GM19324 (cell line): ENCODE data around the gene RPS16.

Experiments
- ATAC-seq: cut with Tn5 transposase; IDR thresholded peaks from one replicate; pipeline ENCODE4 v1.9.1; 2021; ENCODE audit warnings: mild to moderate bottlenecking, moderate library complexity; ENCODE audit not compliant: unreplicated experiment, low FRiP score

Gene RPS16

DNA sequence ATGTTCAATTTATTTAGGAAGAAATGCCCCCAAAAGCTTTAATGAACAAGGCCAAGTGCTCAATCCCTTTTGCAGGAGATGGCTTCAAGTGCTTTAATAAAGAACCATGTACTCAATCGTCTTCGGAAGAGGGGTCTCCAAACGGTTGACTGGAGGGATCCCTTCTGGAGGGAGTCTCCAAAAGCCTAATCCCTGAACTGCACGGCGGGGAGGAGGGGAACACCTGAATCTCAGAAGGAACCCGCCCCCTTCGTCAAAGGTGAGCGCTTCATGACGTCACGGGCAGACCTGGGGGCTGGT lies 45.3 kb downstream of the RPS16 start:
- ATAC-seq, result no peak

DNA sequence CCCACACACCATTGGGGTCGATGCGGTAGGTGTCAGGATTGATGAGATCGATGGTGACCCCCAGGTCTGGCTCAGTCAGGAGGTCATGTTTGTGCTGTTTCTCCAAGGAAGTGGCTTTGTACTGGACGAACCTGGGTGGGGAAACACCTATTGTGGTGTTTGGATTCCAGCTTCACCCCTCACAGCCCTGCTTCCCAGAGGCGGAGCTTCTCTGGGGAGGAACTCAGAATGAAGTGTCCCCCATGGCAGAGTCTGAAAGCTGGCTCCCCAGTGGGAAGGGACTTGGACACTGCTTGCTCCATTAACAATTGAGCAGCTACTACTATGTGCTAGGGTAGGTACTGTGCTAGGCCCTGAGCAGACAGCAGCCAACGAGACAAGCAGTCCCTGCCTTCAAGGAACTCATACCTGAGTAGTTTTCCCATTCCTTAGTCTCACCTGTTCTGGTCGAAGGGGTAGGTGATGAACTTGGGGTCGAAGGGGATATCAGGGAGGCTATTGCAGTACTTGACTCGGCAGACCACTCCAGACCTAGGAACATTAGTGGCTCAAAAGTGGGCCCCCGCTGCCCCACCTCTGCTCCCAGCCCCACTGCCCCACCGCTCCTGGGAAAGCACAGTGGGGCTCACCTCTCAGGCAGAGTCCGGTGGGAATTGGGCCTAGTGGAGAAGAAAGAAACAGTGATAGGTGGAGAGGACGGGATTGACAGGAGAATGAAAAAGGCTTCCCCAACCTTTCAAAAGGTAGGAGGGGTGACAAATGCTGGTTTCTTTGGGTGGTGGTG lies 45.9 kb downstream of the RPS16 start:
- ATAC-seq, result no peak

DNA sequence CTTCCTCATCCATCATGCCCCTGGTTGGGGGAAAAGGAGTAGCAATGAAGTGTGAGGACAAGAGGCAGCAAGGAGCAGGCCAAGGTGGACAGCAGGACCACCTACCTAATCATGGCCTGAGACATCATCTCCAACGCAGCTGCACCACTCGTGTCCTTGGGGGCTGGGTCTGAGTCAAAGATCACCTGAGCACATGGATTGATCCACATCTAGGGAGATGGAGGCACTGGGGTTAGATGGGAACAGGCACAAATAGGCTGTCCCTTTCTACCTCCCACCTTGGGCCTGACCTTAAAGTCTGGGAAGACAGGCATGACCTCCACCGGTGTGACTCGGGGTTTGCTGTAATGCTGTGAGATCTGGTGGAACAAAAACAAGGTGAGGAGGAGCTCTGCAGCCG lies 47.1 kb downstream of the RPS16 start:
- ATAC-seq, result no peak

DNA sequence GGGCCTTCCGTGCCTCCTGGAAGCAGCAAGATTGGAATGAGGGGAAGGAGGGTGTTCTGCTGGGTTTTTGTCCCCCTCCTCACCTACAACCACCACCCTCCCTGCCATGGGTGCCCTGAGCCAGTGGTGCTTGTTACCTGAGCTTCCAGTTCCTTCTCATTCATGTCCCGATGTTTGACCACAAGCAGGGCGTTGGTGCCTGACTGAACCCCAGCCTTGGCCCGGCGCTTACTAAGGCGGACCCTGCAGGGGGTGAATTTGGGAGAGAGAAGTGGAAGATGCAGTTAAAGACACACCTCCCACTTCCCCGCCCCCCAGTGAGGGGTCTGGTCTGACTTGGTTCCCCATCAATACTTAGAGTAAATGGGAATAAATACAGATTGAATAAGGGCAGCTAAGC lies 49.2 kb downstream of the RPS16 start:
- no peak for ATAC-seq

DNA sequence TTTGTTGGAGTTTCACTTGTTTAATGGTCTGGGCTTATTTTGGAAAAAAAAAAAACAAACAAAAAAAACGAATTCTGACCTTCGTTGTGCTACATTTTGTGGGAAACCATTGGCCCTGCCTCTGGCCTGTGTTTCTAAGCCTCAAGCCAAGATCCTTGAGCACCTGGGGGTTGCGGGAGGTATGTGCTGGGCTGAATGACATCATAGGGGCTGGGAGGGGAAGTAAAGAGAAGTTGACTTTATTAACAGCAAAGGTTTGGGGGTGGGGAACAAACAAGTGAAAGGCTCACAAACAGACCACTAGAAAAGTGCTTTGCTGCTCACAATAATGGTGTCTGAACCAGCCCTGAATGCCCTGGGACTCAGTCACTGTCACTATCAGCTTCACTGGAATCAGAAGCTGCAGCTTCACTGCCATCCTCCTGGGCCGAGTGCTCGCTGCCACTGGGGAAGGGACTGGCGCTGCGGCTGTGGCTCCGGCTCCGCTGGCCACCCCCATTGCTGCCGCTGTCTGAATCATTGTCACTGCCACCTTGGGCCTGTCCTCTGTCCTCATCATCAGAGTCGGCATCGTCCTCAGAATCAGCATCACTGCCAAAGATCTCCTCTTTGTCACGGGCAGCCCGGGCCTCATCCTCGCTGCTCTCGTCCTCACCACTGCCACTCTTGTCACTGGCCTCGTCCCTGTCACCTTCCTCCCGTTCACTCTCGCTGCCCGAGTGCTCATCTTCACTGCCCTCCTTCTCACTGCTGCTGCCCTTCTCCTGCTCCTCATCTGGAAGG lies 49.9 kb downstream of the RPS16 start:
- ATAC-seq, result no peak

DNA sequence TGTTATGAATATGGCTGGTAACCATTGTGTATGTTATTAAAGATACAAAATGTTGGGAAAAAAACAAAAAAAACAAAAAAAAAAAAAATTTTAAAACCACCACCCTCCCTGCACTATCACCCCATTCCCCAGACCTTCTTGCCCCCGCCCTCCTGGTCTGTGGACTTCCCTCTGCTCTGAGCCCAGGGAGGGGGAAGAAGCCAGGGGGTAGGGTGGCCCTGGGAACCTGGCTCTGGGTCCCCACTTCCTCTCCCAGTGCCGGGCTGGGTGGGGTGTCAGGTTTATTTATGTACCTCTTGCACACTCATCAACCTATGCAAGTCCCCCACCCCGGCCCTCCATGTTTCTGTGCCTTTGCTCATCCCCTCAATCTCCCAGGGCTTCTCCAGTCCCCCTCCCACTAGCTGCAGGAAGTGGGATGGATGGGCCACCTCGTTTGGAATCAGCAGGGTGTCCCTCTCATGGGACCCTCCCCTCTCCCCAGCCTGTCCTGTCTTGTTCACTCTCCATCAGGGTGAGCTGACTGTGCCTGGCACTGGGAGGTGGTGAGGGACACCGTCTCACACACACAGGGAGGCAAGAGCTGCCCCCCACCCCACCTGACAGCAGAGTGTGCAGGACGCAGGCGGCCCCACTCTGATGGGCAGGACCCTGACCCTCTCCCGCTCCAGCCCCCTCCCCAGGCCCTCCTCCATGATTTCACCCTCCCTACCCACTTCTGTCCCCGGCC lies 50.7 kb downstream of the RPS16 start:
- no peak for ATAC-seq
